GM21576 (cell line): ENCODE data around the gene C8G.

Experiments used
- ATAC-seq: cut with Tn5 transposase; IDR thresholded peaks from one replicate; pipeline ENCODE4 v1.9.1; 2021; ENCODE audit warnings: mild to moderate bottlenecking, moderate library complexity; ENCODE audit not compliant: unreplicated experiment

C8G gene

GRCh38 chr9:136920069-136920468, 25.0 kb upstream of the C8G start:
- no peak for ATAC-seq

GRCh38 chr9:136920734-136921231, 24.3 kb upstream of the C8G start:
- ATAC-seq = no peak

DNA sequence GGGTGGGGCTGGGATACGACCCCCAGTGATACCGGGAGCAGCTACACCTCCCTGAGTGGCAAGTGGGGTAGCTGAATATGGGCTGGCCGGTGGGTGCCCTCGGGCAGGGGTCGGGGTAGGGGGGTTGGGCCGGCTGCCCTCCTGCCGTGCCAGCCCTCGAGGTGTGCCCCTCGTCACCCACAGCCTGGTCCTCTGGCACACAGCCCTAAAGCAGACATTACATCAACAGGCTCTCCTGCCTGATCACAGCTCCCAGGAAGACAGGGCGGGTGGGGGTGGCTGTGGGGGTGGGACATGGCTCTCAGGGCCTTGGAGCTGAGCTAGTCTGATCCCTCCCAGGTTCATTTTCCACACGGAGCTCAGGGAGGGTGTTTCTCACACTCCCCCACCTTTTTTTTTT, 23.7 kb upstream of the C8G start:
- no peak for ATAC-seq

DNA sequence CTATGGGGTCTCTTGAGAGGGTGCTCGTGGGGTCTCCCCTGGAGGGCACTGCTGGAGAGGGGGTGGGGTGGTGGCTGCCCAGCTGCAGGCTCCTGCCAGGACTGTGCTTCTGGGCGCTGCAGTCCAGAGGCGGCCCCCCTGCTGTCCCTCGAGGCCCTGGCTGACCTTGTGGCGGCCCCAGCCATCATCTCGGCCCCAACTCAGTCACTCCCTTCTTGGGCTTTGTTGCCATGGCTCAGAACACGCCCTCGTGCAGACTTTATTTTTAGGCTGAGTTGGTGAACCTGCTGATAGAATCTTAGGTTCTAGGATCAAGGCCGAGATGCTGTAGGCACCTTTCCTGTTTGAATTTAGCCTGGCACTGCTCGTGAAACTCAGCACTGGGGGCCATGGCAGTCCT, 23.3 kb upstream of the C8G start:
- ATAC-seq = no peak

GRCh38 chr9:136922540-136922939, 22.5 kb upstream of the C8G start:
- no peak for ATAC-seq

- ATAC-seq = no peak
Measured at GRCh38 chr9:136923881-136924280, 21.2 kb upstream of the C8G start.

GRCh38 chr9:136925414-136926153, 19.5 kb upstream of the C8G start:
- no peak for ATAC-seq

- no peak for ATAC-seq
Measured at GRCh38 chr9:136926154-136926704, 18.8 kb upstream of the C8G start.

DNA sequence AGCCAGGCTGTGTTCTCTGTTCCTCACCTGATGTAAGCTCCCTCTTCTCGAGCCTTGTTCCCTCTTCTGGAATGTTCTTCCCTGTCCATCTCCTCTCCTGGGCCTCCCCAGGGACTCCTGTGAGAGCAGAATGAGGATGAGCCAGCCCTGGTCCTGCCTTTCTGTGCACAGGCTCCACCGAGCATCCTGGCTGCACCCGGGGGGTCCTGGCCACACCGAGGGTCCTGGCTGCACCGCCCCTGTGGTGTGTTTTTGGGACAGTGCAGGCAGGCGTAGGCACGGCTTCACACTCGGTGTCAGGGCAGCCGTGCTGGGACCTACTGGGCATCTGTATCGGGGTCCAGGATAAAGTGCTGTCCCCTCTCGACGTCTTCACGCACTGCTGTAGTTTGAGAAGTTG, 18.3 kb upstream of the C8G start:
- ATAC-seq = no peak

DNA sequence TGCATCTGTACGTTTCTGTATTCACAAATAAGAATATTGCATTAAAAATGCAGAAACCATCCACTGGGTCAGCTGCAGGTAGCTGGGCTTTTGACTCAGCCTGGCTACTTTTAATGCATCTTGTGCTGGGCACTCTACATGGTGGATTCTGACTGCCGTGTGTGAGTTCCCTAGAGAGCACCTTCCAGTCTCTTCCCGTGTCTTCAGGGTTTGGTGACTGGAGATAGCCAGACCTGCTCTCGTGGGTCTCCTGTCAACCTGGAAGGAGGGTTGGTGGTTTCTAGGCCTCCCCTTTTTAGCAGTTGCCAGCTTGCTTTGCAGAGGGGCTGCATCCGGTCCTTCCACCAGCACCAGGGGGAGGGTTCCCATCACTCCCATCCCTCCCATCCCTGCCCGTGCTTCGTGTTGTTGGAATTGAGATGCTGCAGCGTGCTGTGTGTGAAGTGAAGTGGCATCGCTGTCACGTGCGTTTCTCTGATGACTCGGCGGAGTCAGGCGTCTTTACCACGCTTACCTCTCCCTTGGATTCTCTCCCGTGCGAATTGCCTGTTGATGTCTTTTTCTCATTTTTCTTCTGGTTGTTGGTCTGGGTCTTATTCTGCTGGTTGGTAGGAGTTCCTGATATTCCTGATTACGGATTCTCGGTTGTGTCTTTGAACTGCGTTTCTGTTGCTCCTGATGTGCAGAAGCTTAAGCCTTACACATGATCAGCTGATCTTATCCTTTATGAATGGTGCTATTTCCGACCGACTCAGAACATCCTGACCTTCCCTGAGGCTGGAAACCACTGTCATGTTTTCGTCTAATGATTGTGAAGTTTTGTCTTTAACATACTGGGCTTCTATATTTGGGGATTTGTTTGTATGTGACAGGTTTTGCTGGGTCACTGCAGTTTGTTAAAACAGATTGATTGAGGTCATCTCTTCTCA, 17.4 kb upstream of the C8G start:
- no peak for ATAC-seq

DNA sequence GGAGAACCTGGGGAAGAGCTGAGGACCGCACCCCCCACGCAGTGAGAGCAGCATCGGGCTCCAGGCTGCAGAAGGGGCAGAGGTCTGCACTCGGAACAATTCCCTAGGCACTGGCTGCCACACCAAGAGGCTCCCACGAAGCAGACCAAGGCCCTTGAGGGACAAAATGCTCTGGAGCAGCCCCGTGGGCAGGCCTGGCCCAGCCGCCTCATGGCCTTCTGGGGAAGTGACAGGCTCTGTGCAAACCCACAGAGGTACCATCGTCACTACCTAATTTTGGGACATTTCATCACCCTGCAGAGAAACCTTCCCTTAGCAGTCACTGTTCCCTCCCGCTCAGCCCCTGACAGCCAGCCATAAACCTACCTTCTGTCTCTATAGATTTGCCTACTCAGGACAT, 16.5 kb upstream of the C8G start:
- ATAC-seq = no peak

DNA sequence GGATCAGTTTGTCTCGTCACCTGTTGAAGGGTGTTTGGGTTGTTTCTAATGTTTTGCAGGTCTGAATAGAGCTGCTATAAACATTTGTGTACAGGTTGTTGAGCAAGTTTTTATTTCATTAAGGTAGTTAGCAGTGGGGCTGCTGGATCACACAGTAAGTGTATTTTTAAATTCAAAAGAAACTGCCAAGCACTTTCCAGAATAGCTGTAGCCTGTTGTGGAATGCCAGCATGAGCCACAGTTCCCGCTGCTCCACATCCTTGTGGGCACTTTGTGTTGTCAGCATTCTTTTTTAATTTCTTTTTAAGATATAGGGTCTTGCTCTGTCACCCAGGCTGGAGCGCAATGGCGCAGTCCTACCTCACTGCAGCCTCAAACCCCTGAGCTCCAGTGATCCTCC, 15.0 kb upstream of the C8G start:
- no peak for ATAC-seq

DNA sequence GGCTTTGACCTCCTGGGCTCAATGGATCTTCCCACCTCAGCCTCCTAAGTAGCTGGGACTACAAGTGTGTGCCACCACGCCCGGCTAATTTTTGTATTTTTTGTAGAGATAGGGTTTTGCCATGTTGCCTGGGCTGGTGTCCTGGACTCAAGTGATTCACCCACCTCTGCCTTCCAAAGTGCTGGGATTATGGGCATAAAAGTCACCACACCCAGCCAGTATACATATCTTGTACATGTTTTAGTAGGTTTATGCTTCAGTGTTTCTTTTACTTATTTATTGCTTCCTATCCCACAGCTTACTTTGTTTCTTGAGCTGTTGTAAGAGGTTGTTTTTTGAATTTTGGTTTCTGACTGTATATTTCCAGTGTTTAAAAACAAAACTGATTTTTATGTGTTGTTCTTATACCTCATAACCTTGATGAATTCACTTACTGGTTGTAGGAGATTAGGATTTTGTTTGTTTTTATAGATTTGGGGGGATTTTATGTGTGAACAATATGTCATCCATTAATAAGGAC, 13.4 kb upstream of the C8G start:
- ATAC-seq = no peak

- no peak for ATAC-seq
Measured at GRCh38 chr9:136934277-136934676, 10.8 kb upstream of the C8G start.

GRCh38 chr9:136935651-136936050, 9.4 kb upstream of the C8G start:
- no peak for ATAC-seq

DNA sequence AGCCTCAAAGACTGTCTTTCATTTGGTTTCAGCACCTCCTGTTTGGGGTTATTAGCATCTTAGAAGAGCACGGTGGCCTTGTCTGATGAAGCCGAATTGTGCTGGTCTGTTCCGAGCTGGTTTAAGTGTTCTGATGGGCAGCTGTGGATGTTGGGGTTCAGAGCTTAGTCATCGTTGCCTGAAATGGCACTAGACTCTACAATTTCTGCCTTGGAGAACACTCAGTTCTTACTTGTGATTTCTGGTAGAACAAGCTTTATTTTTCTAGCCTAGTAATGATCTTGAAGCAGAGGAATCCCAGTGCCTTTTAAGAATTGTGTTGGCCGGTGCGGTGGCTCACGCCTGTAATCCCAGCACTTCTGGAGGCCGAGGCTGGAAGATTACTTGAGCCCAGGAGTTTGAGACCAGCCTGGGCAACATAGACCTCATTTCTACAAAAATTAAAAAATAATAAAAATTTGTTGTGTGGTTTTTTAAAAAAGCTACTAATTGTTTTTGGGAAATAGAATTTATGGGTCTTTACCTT, 8.3 kb upstream of the C8G start:
- no peak for ATAC-seq

DNA sequence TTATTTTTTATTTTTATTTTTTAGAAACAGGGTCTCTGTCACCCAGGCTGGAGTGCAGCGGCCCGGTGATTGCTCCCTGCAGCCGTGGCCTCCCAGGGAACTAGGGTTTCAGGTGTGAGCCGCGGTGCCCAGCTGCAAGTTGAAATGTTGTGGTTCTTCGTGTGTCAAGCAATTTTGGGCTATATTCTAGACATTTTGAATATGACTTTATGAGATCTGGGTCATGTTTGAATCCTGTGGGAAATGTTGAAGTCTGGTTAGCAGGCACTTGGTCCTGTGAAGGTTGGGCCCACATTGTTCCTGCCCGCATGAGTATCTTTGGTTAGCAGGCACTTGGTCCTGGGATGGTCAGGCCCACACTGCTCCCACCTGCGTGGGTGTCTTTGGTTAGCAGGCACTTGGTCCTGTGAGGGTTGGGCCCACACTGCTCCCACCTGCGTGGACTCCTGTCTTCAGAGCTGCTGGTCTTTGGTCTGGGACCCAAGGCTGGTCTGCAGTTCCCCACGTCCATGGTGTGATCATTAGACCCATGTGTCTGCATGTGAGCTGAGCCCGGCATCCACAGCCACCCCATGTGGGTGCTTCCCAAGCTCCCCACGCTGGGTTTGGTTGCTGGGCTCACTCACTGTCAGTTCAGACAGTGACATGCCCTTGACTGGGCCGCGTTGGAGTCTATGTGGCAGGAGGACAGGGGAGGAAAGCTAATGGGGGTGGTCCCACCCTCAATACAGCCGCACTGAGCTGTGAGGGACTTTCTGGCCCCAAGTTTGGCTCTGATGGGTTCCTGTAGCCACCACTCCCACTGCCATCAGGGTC, 7.6 kb upstream of the C8G start:
- ATAC-seq = no peak

GRCh38 chr9:136939431-136939995, 5.5 kb upstream of the C8G start:
- no peak for ATAC-seq

- ATAC-seq = no peak
Measured at GRCh38 chr9:136939996-136940525, 5.0 kb upstream of the C8G start.
